Ectodermal cell (in vitro differentiated cells): ENCODE results near the gene RASGEF1B.

Experiments
- H3K27ac ChIP-seq: 2 replicates; pipeline ENCODE4 v1.7.0; 2013; ENCODE audit warnings: mild to moderate bottlenecking, low read depth, low read length; ENCODE audit not compliant: insufficient read depth, poor library complexity, severe bottlenecking
- H3K27me3 ChIP-seq: 2 replicates; pipeline ENCODE4 v1.7.0; 2013; ENCODE audit warnings: mild to moderate bottlenecking, low read length; ENCODE audit not compliant: insufficient read depth, control insufficient read depth, poor library complexity, severe bottlenecking
- H3K36me3 ChIP-seq: one replicate; pipeline ENCODE4 v1.7.0; 2013; ENCODE audit warnings: low read length; ENCODE audit not compliant: control insufficient read depth, insufficient read depth
- H3K4me1 ChIP-seq: one replicate; pipeline ENCODE4 v1.7.0; 2013; ENCODE audit warnings: low read length; ENCODE audit not compliant: control insufficient read depth, insufficient read depth
- H3K4me3 ChIP-seq: 2 replicates; pipeline ENCODE4 v1.7.0; 2013; ENCODE audit warnings: low read depth, low read length, control low read depth; ENCODE audit not compliant: insufficient read depth
- H3K9me3 ChIP-seq: 2 replicates; pipeline ENCODE4 v1.7.0; 2013; ENCODE audit warnings: mild to moderate bottlenecking, low read length, moderate library complexity; ENCODE audit not compliant: control insufficient read depth
- WGBS, 2 experiments: methylation state at CpG; one replicate each; pipeline ENCODE4 v1.1.7; 2013; ENCODE audit warnings: missing lambda C conversion rate in 2 of 2; 5-methylcytosine and 5-hydroxymethylcytosine counted together

The RASGEF1B gene

DNA sequence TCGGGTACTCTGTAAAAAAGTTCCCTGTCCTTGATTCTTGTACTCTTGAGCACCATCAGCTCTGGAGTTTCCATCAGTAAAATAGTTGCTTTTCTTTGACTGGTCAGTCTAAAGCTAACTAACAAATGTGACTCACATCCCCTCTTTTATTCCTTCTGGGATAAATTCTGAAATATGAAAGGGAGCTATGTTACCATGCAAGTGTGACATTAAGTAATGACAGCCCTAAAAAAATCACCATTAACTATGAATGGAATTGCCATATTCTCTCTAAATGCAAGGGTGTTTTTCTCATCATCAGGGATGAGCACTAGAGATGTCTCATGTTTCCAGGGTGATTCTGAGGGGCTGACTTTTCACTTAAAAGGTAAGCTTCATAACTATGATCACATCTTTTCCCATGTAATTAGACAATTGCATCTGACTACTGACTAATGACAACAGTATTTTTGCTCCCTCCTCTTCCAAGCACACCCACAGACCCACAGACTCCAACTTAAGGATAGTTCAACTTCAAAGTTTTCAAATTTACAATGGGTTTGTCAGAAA lies 26.9 kb upstream of the RASGEF1B start:
- Histone ChIP-seq H3K9me3 (no peaks in the 10 kb centered on the region), H3K4me1 (peaks cover 16% of the 10 kb centered on the region), H3K27me3 (no peaks in the 10 kb centered on the region), H3K36me3 (no peaks in the 10 kb centered on the region), H3K27ac (no peak overlapping the region), H3K4me3 (no peak overlapping the region)
- WGBS, 2 experiments: 79 to 90% methylated on average over 1 of the region's 1 CpG

DNA sequence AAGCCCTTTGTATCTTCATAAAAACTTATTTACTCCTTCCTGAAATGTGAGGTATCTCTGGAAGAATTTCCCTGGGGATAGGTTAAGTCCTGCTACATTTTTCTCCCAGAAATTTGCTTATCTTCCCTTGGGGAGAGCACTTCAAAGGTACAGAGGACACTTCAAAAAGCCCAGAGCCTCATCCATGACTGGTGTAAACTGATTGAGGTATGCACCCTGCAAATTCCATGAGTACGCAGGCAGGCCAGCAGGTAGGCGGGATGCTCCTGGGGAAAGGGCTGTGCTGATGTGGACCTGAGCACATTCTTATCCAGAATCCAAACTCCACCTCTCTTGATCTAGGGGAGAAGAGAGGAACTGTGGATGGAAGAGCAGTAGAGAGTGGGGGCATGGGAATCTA lies 26.3 kb upstream of the RASGEF1B start:
- 83 to 94% methylated on average over 2 of the region's 2 CpGs for WGBS, 2 experiments
- H3K27me3 ChIP-seq: no peaks in the 10 kb centered on the region
- H3K9me3 ChIP-seq: no peaks in the 10 kb centered on the region
- no peak overlapping the region for H3K4me3 ChIP-seq
- no peak overlapping the region for H3K27ac ChIP-seq
- H3K4me1 ChIP-seq: peaks cover 16% of the 10 kb centered on the region
- H3K36me3 ChIP-seq: no peaks in the 10 kb centered on the region

DNA sequence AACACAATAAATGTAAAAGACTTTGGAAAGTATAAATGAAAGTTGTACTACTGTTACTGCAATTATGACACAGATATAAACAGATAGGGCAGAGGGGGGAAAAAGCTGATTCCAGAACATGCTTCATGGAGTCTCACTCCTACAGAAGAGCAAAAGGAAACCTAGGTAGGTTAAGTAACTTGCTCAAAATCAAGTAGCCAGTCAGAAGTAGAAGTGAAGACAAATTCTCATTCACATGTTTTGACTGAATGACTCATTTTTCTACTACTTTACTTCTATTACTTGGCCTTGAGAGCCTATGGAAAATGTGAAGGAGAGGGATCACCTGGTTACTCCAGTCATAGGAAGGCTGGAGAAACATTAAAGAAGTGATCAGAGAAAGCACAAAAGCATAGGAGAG lies 23.6 kb upstream of the RASGEF1B start:
- H3K27me3 ChIP-seq: no peaks in the 10 kb centered on the region
- H3K27ac ChIP-seq: no peak overlapping the region
- peaks cover 16% of the 10 kb centered on the region for H3K4me1 ChIP-seq
- no peaks in the 10 kb centered on the region for H3K9me3 ChIP-seq
- no peaks in the 10 kb centered on the region for H3K36me3 ChIP-seq
- no peak overlapping the region for H3K4me3 ChIP-seq

DNA sequence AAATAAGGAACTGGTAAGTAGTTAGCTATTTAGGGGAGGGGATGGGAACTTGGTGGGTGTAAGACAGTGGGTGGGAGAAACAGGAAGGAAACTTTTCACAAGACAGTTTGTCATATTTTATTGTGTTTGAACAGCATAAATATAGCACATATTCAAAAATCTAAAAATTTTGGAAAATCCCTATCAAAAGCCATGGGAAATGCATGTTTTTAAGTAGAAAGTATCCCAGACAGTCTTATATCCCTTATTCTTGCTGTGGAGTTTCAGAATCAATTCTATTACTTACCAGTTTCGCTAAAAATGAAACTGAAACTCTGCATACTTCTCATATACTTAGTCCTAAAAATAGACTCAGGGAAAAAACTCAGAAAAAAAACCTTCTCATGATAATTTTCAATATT lies 22.3 kb upstream of the RASGEF1B start:
- Histone ChIP-seq H3K36me3 (no peaks in the 10 kb centered on the region), H3K27me3 (no peaks in the 10 kb centered on the region), H3K9me3 (no peaks in the 10 kb centered on the region), H3K27ac (no peak overlapping the region), H3K4me1 (peaks cover 6% of the 10 kb centered on the region), H3K4me3 (no peak overlapping the region)
- 94 to 100% methylated on average over 1 of the region's 1 CpG for WGBS, 2 experiments

DNA sequence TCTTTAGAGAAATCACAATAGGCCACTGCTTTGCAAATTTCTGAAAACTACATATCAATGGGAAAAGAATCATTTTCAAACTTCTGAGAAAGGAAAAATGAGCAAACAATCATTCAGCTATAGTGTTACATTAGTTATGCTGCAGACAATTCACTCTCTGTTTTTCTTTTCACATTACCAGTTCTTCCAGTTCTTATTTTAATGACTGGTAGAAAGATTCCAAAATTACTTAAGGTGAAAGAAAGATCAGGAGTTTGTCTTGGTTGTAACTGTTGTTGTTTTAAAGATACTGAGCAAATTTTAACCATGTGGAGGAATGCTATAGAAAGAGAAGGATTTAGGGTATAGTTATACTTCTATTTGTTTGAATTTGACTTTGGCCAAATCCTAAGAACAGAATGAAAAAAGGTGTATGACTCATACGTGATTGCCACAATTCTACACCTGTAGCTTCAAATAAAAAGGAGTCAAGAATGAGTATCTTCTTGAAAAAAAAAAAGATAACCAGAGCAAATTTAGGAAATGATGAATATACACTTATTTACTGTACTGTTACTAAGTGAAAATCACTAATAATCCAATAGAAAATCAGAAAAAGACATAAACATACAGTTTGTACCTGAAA lies 21.0 kb upstream of the RASGEF1B start:
- 78% methylated on average over 1 of the region's 1 CpG; no CpG with 5 or more reads in 1 of the 2 experiments for WGBS, 2 experiments
- H3K9me3 ChIP-seq: no peaks in the 10 kb centered on the region
- no peaks in the 10 kb centered on the region for H3K27me3 ChIP-seq
- no peak overlapping the region for H3K4me3 ChIP-seq
- H3K27ac ChIP-seq: no peak overlapping the region
- H3K36me3 ChIP-seq: no peaks in the 10 kb centered on the region
- H3K4me1 ChIP-seq: no peaks in the 10 kb centered on the region

DNA sequence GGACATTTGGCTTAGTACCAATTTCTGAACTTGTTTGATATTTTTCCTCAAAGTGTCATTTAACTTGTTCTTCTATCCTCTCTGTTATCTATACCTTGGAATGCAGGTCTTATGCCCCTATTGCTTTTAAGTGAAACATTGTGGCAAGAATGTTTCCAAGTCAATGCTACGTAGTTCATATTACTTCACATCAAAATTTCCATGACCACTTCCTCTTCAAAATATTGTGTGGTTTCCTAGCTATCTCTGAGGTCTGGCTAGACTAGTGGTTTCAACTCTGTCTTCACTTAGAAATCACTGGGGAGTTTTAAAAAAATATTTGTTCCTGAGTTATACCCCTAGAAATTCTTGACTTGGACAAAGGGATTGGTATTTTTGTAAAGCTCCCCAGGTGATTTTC lies 20.2 kb upstream of the RASGEF1B start:
- H3K36me3 ChIP-seq: no peaks in the 10 kb centered on the region
- H3K9me3 ChIP-seq: no peaks in the 10 kb centered on the region
- WGBS, 2 experiments: 96% methylated on average over 1 of the region's 1 CpG; no CpG with 5 or more reads in 1 of the 2 experiments
- H3K4me1 ChIP-seq: no peaks in the 10 kb centered on the region
- H3K4me3 ChIP-seq: no peak overlapping the region
- H3K27ac ChIP-seq: no peak overlapping the region
- no peaks in the 10 kb centered on the region for H3K27me3 ChIP-seq

DNA sequence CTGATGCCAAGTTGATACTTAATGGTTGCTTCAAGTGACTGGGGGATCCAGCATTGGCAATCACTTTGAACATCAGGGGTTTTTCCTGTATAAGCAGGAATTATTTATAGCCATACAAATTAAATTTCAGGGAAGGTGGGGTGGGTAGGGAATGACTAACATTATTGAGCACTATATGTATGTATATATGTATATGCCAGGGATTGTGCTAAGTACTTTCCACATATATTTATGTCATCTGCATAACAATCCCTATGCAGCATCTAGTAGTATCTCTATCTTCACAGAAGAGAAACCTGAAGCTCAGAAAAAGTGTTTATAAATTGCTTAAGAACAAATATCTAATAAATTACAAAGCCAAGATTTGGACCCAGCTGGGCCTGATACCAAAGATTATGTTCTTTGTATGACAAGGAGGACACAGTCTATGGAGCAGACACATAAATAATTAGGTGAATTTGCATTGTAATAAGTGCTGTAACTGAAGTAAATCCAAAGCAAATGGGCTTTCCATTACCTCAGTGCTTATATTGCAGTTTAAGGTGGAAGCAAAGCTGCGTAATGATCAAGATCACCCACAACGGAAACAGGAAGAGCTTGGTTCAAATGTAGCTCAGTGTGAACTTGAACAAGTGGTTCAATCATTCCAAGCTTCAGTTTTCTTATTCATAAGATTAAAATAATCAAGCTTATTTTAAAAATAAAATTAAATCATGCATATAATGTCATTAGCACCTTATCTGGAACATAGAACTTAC lies 18.9 kb upstream of the RASGEF1B start:
- no peak overlapping the region for H3K27ac ChIP-seq
- H3K27me3 ChIP-seq: no peaks in the 10 kb centered on the region
- H3K9me3 ChIP-seq: no peaks in the 10 kb centered on the region
- WGBS, 2 experiments: 100% methylated on average over 2 of the region's 2 CpGs
- no peaks in the 10 kb centered on the region for H3K4me1 ChIP-seq
- no peak overlapping the region for H3K4me3 ChIP-seq
- H3K36me3 ChIP-seq: no peaks in the 10 kb centered on the region

DNA sequence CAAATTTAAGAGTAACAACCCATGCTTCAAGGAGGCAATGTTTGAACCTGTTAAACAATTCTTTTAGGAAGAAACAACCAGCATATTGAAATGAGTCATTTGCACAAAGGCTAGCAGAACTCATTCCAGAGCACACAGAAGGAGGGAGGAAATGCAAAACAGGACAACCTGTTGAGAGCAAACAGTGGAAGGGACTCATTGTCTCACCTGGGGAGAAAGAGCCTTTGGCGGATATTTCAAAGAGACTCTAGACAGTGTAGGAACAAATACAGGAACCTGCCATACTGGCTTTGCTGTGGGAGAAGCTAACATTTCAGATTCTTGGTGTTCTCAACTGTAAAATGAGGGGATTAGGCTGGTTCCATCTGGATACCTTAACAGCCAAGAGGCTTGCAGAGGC lies 14.8 kb upstream of the RASGEF1B start:
- no peaks in the 10 kb centered on the region for H3K9me3 ChIP-seq
- H3K4me3 ChIP-seq: no peak overlapping the region
- no peaks in the 10 kb centered on the region for H3K27me3 ChIP-seq
- H3K27ac ChIP-seq: no peak overlapping the region
- no peaks in the 10 kb centered on the region for H3K36me3 ChIP-seq
- H3K4me1 ChIP-seq: no peaks in the 10 kb centered on the region
- 41 to 44% methylated on average over 1 of the region's 1 CpG for WGBS, 2 experiments

DNA sequence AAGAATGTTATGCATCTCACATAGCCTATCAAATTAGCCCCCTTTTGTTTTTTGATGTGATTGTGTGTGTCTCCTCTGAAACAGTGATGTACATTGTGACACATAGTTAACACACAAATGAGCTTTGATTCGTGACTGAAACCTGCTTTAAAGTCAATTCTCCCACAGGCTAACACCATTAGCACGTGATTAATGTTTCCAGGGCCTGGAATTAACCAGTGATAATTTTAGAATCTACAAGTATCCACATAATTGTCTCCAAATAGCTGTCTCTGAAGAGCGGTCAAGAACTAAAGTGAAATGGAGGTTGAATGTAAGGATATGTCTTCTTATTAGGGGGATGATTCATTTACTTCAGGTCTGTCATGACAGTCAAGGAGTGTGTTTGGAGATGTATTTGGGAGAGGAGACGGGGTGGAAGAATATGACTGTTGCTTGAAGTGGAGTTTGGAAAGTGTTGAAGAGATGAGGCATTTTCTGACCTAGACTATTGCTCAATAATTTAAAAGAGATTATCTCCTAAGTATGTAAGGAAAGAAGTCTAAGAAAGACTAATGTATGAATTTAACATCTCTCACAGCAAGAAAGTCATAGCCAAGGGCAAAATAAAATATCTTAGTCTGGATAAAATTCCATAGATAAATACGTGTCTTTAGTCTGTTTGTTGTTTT lies 13.7 kb upstream of the RASGEF1B start:
- no peaks in the 10 kb centered on the region for H3K4me1 ChIP-seq
- H3K4me3 ChIP-seq: no peak overlapping the region
- H3K36me3 ChIP-seq: no peaks in the 10 kb centered on the region
- H3K27me3 ChIP-seq: no peaks in the 10 kb centered on the region
- no peaks in the 10 kb centered on the region for H3K9me3 ChIP-seq
- H3K27ac ChIP-seq: no peak overlapping the region
- 89% methylated on average over 5 of the region's 5 CpGs for WGBS, 2 experiments

DNA sequence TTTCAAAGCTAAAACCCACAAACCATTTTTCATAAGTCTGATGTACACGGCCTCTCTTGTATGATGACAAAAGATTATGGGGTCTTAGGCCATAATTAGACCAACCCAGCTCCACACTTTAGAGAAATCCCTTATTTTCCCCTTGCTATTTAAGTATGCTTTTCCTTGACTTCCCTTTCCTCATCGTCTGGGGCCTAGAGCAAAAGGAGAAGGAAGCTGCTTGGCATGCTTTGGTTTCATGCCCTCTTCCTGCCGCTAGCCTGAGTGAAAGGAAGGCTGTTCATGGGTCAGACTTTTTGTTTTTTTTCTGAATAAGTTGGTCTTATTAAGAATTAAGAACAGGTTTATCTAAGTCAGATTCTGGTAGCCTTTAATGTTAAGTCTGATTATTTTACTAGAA lies 10.6 kb upstream of the RASGEF1B start:
- Histone ChIP-seq H3K9me3 (no peaks in the 10 kb centered on the region), H3K4me3 (no peak overlapping the region), H3K36me3 (no peaks in the 10 kb centered on the region), H3K27ac (no peak overlapping the region), H3K4me1 (no peaks in the 10 kb centered on the region), H3K27me3 (no peaks in the 10 kb centered on the region)
- 94 to 96% methylated on average over 3 of the region's 3 CpGs for WGBS, 2 experiments
